GM19468 (cell line): ENCODE measurements around the gene WASF1.
"Not testable (repeated sequence)": the region's sequence is repeated elsewhere in the genome, so short reads cannot be mapped to it uniquely, and the experiment has no call there.

ENCODE experiments used
- ATAC-seq: cut with Tn5 transposase; IDR thresholded peaks from one replicate; pipeline ENCODE4 v1.9.1; 2021; ENCODE audit warnings: mild to moderate bottlenecking, moderate library complexity, moderate number of reproducible peaks; ENCODE audit not compliant: unreplicated experiment; ENCODE audit errors: extremely low read depth

The WASF1 gene

GRCh38 chr6:110095935-110096334, 83.5 kb downstream of the WASF1 start:
- no peak for ATAC-seq

- ATAC-seq = no peak
These were observed 84.4 kb downstream of the WASF1 start for GRCh38 chr6:110095101-110095500.

GRCh38 chr6:110093981-110094380, 85.5 kb downstream of the WASF1 start:
- no peak for ATAC-seq

- no peak for ATAC-seq
These were observed 88.6 kb downstream of the WASF1 start for GRCh38 chr6:110090876-110091275.

- ATAC-seq = no peak
These were observed 90.1 kb downstream of the WASF1 start for GRCh38 chr6:110089323-110089722.

GRCh38 chr6:110085285-110085684, 94.2 kb downstream of the WASF1 start:
- no peak for ATAC-seq

GRCh38 chr6:110083875-110084585, 95.4 kb downstream of the WASF1 start:
- ATAC-seq = no peak

GRCh38 chr6:110075406-110075805, 104.1 kb downstream of the WASF1 start:
- no peak for ATAC-seq

GRCh38 chr6:110073474-110073873, 106.0 kb downstream of the WASF1 start:
- ATAC-seq = not testable (repeated sequence)

GRCh38 chr6:110068592-110068967, 110.9 kb downstream of the WASF1 start:
- no peak for ATAC-seq

- no peak for ATAC-seq
These were observed 111.5 kb downstream of the WASF1 start for GRCh38 chr6:110067837-110068591.

GRCh38 chr6:110064744-110065524, 114.5 kb downstream of the WASF1 start:
- no peak for ATAC-seq

- no peak for ATAC-seq
These were observed 115.7 kb downstream of the WASF1 start for GRCh38 chr6:110063594-110064263.

GRCh38 chr6:110055387-110055735, 124.1 kb downstream of the WASF1 start:
- ATAC-seq = no peak

GRCh38 chr6:110054664-110055386, 124.6 kb downstream of the WASF1 start:
- no peak for ATAC-seq

GRCh38 chr6:110053395-110054240, 125.9 kb downstream of the WASF1 start:
- ATAC-seq = no peak

- ATAC-seq = no peak
These were observed 129.0 kb downstream of the WASF1 start for GRCh38 chr6:110050440-110050813.
